MV-4-11 (cell line): ENCODE results near the gene GRK6.

Source experiments
- DNase-seq: peaks from one replicate; lab custom pipeline; 2025; lab: John Stamatoyannopoulos, UW

The GRK6 gene

DNA sequence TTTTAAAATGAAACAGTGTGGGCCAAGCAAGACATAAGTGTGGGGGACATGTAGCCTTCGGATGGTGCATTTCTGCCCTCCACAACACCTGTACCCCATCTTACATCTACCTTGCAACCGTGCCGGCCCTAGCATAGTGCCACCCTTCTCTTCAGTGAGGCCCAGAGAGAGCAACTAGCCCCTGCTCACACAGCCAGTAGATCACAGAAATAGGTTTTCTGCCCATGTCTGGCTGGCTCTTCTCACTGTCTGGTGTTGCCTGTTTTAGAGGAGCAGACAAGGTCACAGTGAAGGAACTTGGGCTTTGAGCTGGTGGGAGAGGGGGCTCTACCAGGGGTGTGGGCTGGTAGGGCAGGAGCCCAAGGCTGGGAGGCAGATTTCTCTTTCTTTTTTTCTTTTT, 59.8 kb downstream of the GRK6 start:
- DNase-seq = no peak

DNA sequence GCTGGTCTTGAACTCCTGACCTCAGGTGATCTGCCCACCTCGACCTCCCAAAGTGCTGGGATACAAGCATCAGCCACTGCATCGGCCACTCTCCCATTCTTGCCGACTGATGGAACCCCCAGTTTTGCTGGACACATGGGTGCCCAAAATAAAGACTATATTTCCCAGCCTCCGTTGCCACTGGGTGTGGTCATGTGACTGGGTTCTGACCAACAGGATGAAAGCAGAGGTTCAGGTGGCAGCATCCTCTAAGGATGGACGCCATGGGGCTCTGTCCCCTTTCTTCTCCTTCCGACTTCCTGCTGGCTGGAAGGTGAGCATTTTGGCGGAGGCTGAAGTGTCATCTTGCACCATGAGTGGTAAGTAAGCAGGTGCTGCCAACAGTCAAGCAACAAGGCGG, 60.7 kb downstream of the GRK6 start:
- no peak for DNase-seq

DNA sequence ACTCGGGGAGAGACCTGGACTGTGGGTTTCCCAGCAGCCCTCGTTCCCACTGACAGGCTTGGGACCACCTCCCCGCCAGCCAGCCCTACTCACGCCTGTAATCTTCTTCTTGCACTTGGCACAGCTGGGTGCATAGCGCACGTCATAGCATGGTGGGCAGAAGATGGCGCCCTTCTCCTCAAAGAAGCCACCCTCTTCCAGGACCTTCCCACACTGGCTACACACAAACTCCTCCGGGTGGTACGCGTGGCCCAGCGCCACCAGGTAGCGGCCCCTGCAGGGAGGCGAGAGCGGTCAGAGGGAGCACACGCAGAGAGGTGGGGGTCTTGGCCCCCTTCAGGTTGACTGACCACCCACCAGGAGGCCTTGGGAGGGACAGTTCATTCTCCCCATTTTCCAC, 61.5 kb downstream of the GRK6 start:
- DNase-seq = no peak

DNA sequence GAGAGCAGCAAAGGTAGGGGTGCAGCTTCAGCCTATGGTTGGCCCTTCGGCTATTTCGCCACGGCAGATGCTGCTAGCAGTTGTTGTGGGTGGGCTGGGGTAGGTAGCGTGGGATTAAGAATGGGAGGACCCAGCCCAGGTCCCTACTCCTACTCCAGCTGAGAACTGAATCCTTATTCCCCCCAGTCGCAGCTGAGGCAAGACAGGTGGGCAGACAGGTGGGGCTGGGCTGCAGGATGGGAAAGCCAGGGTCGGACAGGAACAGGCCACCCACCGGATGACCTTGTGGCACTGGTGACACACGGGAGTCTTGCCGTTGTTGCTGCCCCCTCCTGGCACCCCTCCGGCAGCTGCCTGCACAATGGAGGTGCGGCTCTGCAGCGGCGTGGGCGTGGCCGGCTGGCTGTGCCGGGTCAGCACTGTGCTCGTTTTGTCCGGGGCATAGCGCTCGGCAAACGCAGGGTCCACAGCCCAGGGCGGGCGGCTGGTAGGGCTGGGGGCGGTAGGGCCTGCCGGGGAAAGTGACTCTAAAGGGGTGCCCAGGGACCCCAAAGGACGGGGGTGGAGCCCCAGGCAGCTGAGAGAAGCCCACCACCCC, 62.7 kb downstream of the GRK6 start:
- no peak for DNase-seq

DNA sequence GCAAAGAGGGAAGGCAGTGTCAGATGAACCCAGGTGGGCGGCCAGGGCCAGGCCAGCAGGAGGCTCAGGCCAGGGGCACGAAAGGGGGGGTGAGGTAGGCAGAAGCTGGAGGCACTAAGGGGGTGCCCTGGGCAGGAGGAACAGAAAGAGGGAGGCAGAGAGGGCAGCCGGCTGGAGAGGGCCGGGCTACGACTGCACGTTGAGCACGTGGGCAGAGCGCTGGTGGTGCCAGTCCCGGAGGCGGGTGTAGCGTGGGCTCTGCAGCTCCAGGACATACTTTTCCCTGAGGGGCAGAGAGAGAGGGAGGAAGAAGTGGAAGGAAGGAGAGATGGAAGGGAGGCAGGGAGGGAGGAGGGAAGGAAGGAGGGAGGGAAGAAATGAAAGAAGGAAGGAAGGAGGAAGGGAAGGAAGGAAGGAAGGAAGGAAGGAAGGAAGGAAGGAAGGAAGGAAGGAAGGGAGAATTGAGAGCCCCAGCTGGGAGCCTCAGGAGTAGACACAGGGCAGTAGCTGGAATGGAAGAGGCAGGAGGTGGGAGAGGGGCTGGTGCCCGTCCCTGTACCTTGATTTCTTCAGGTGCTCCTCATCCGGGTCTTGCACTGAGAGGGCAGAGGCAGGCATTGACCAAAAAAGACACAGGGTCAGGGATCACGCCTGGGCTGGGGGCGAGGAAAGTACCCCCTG, 64.0 kb downstream of the GRK6 start:
- DNase-seq = no peak

DNA sequence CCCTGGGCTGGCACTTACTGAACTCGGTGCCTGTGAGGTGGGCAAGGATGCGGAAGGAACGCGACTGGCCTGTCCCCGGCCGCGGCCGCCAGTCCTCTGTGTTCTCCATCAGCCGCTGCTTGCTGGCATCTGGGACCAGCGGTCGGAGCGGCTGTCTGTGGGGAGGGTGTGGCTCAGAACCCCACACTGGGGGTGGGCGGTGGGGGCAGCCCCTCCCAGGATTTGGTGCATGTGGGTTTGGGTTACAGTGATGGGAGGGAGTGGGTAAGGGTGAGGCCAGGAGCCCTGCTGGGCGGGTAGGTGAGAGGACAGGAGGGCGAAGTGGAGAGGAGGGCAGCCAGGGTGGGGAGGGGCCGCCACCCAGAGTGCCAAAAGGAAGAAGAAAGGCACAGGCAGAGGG, 64.5 kb downstream of the GRK6 start:
- no peak for DNase-seq

DNA sequence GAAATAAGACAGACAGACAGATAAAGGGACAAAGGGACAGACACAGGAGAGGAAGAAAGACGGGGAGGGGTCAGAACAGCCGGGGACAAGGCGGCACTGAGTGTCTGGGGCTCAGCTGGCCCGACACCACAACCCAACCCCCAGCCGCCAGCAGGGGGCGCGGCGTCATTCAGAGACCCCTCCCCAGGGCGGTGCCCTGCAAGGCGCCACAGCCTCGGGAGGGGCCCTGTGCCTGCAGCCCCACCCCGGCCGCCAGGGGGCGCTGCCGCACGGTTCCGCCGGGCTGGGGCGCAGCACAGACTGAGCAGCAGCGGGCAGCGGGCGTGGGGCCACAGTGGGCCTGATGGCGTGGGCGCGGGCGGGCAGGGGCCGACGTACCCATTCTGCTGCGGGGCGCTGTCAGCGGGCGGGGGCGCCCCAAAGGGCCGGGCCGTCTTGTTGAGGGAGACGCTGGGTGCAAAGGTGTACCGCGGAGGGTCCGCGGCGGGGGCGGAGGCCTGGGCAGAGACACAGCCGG, 65.0 kb downstream of the GRK6 start:
- DNase-seq = no peak

DNA sequence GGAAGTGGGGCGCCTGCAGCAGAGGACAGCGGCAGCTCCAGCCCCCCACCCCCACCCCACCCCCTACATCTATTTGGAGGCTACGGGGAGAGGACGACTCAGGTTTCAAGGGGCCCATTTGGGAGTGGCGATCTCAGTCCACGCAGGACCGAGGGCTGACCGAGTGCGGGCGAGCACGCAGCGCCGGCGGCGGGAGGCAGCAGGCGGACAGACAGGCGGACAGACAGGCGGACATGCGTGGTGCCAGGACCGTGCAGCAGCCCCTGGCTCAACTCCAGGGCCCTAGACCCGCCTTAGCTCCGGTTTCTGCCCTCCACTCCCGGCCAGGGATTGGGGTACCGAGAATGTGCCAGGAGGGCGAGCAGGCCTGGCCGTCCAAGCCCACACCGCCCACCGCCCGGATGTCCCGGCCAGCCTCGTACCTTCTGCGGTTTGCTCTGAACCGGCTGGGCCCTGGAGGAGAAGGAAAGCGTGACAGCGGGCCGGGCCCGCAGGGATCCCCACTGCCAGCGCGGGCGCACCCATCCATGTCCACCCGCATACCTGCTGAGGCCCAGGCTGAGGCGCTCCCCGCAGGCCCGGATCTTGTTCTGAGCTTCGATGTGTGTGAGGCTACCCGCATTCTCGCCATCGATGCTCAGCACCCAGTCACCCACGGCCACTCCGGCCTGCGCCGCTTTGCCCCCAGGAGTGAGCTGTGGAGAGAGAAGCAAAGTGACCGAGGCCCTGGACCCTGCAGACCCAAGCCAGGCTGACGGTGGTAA, 65.7 kb downstream of the GRK6 start:
- no peak for DNase-seq
